HG03565 (cell line): ENCODE data around the gene BHLHA9.

Experiments
- ATAC-seq: cut with Tn5 transposase; IDR thresholded peaks from one replicate; pipeline ENCODE4 v1.9.1; 2021; ENCODE audit warnings: mild to moderate bottlenecking, moderate library complexity; ENCODE audit not compliant: unreplicated experiment

BHLHA9 gene

GRCh38 chr17:1251866-1252608 lies 18.2 kb upstream of the BHLHA9 start:
- no peak for ATAC-seq

GRCh38 chr17:1255041-1255440 lies 15.2 kb upstream of the BHLHA9 start:
- no peak for ATAC-seq

- ATAC-seq = no peak
These were observed 13.5 kb upstream of the BHLHA9 start for GRCh38 chr17:1256699-1257098.

- no peak for ATAC-seq
These were observed 10.0 kb upstream of the BHLHA9 start for GRCh38 chr17:1260086-1260769.

- no peak for ATAC-seq
These were observed 9.5 kb upstream of the BHLHA9 start for GRCh38 chr17:1260770-1261161.

GRCh38 chr17:1264196-1264595 lies 6.0 kb upstream of the BHLHA9 start:
- no peak for ATAC-seq

- no peak for ATAC-seq
These were observed 2.7 kb upstream of the BHLHA9 start for GRCh38 chr17:1267471-1267943.

- no peak for ATAC-seq
These were observed 783 bp downstream of the BHLHA9 start for GRCh38 chr17:1271030-1271423.

- no peak for ATAC-seq
These were observed 1.2 kb downstream of the BHLHA9 start for GRCh38 chr17:1271441-1271840.

- no peak for ATAC-seq
These were observed 2.5 kb downstream of the BHLHA9 start for GRCh38 chr17:1272701-1273100.

GRCh38 chr17:1273492-1274244 lies 3.4 kb downstream of the BHLHA9 start:
- no peak for ATAC-seq

- ATAC-seq = no peak
These were observed 4.0 kb downstream of the BHLHA9 start for GRCh38 chr17:1274245-1274608.

- no peak for ATAC-seq
These were observed 5.1 kb downstream of the BHLHA9 start for GRCh38 chr17:1275205-1275961.

- ATAC-seq = no peak
These were observed 5.9 kb downstream of the BHLHA9 start for GRCh38 chr17:1275962-1276736.

GRCh38 chr17:1280652-1281051 lies 10.4 kb downstream of the BHLHA9 start:
- no peak for ATAC-seq

GRCh38 chr17:1286379-1287106 lies 16.3 kb downstream of the BHLHA9 start:
- ATAC-seq = no peak

- no peak for ATAC-seq
These were observed 19.5 kb downstream of the BHLHA9 start for GRCh38 chr17:1289695-1290094.

GRCh38 chr17:1290676-1291075 lies 20.4 kb downstream of the BHLHA9 start:
- no peak for ATAC-seq

- ATAC-seq = no peak
These were observed 24.0 kb downstream of the BHLHA9 start for GRCh38 chr17:1294157-1294717.
